Neural progenitor cell (in vitro differentiated cells): ENCODE data around the gene CT47C1. TPM values are rescaled to one million over a fixed set of nuclear protein-coding genes. Genes with fewer than 3 reads are reported as not detected.
A peak's percentile ranks its signal among the peaks of the same experiment; 100 is the strongest.

ENCODE experiments used
- DNase-seq: peaks from one replicate; pipeline ENCODE4 v3.0.0-alpha.2; 2016; ENCODE audit warnings: low spot score
- H2AFZ ChIP-seq: fragments of 200-600 bp; sonication (generic); replicated peaks from 2 replicates; pipeline ENCODE4 v1.6.1; 2016; ENCODE audit warnings: antibody characterized with exemption
- H3F3A ChIP-seq: fragments of 200-600 bp; sonication (generic); 2 replicates; pipeline ENCODE4 v1.6.1; 2016; ENCODE audit warnings: antibody characterized with exemption, low read depth
- H3K27ac ChIP-seq: fragments of 200-600 bp; sonication (generic); 2 replicates; pipeline ENCODE4 v1.5.1; 2016; ENCODE audit warnings: mild to moderate bottlenecking
- H3K27me3 ChIP-seq: fragments of 200-600 bp; sonication (generic); 2 replicates; pipeline ENCODE4 v1.6.1; 2016; ENCODE audit warnings: mild to moderate bottlenecking, moderate library complexity
- H3K36me3 ChIP-seq: fragments of 200-600 bp; sonication (generic); 2 replicates; pipeline ENCODE4 v1.5.1; 2016
- H3K4me1 ChIP-seq: fragments of 200-600 bp; sonication (generic); 2 replicates; pipeline ENCODE4 v1.6.1; 2016; ENCODE audit warnings: mixed run types
- H3K4me2 ChIP-seq: fragments of 200-600 bp; sonication (generic); 2 replicates; pipeline ENCODE4 v1.6.1; 2016
- H3K4me3 ChIP-seq: fragments of 200-600 bp; sonication (generic); 2 replicates; pipeline ENCODE4 v1.5.1; 2016
- H3K79me2 ChIP-seq: fragments of 200-600 bp; sonication (generic); 2 replicates; pipeline ENCODE4 v1.6.1; 2016; ENCODE audit warnings: low read depth
- H3K9ac ChIP-seq: fragments of 200-600 bp; sonication (generic); 2 replicates; pipeline ENCODE4 v1.6.1; 2016
- H3K9me3 ChIP-seq: fragments of 200-600 bp; sonication (generic); 2 replicates; pipeline ENCODE4 v1.5.1; 2016; ENCODE audit warnings: low read depth
- H4K20me1 ChIP-seq: fragments of 200-600 bp; sonication (generic); 2 replicates; pipeline ENCODE4 v1.6.1; 2016; ENCODE audit warnings: low read depth
- H3K27ac Mint-ChIP-seq: 3 replicates; pipeline ENCODE4 v1.8.0; 2021; ENCODE audit warnings: mixed read lengths
- H3K27me3 Mint-ChIP-seq: 2 replicates; pipeline ENCODE4 v1.8.0; 2022; ENCODE audit warnings: low read depth, mild to moderate bottlenecking, inconsistent platforms, moderate library complexity, mixed read lengths; ENCODE audit not compliant: insufficient read depth
- H3K36me3 Mint-ChIP-seq: 3 replicates; pipeline ENCODE4 v1.8.0; 2021; ENCODE audit warnings: mixed read lengths
- H3K4me1 Mint-ChIP-seq: 3 replicates; pipeline ENCODE4 v1.8.0; 2021; ENCODE audit warnings: mixed read lengths
- H3K4me3 Mint-ChIP-seq: 3 replicates; pipeline ENCODE4 v1.8.0; 2021; ENCODE audit warnings: mild to moderate bottlenecking, moderate library complexity, mixed read lengths
- H3K9me3 Mint-ChIP-seq: 3 replicates; pipeline ENCODE4 v1.8.0; 2020; ENCODE audit warnings: mixed read lengths
- EZH2 ChIP-seq: fragments of 200-600 bp; sonication (generic); IDR thresholded peaks from 2 replicates; pipeline ENCODE4 v1.6.1; 2017; ENCODE audit warnings: antibody characterized with exemption, mild to moderate bottlenecking, moderate library complexity
- EZH2phosphoT487 ChIP-seq: fragments of 200-600 bp; sonication (generic); IDR thresholded peaks from 2 replicates; pipeline ENCODE4 v1.6.1; 2017; ENCODE audit warnings: antibody characterized with exemption
- total RNA-seq: library from RNA; depleted of rRNA; stranded (reverse); fragments of >200 nt; gene quantifications from 2 replicates; pipeline ENCODE4 v1.2.3, GENCODE V29; 2015; ENCODE audit warnings: low replicate concordance
- TF ChIP-seq, protein P1 (sequence below): fragments of 200-600 bp; sonication (generic); IDR thresholded peaks from 2 replicates; pipeline ENCODE4 v1.5.1; 2017; ENCODE audit warnings: antibody characterized with exemption, mild to moderate bottlenecking

CT47C1 gene
- total RNA-seq, 1 donor from 2014 or later = not detected

DNA sequence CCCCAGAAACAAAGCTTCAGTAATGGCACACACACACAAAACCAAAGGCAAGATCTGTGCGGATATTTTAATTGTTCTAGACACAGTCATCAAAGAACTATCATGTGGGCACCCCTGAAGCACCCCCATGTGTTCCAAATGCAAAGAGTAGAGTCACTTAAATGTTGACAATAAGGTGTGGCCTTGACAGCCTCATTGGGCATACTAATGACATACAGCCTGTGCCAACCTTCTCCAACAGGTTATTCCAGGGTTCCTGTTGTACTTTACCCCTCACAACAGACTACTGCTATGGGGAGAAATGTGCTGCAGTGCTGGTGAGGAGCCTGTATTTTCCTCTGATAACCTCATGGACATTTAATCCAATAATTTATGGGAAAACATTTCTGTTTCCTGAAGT lies 29.8 kb upstream of the CT47C1 start:
- H3K4me1 ChIP-seq = no peaks in the 10 kb centered on the region
- no peak for DNase-seq
- no peak overlapping the region for H3K27ac Mint-ChIP-seq
- H3K9me3 ChIP-seq = no peaks in the 10 kb centered on the region
- no peaks in the 10 kb centered on the region for H3K27me3 ChIP-seq
- H3K9me3 Mint-ChIP-seq = no peaks in the 10 kb centered on the region
- H3K36me3 Mint-ChIP-seq = no peaks in the 10 kb centered on the region
- no peaks in the 10 kb centered on the region for H3K79me2 ChIP-seq
- H3K36me3 ChIP-seq = no peaks in the 10 kb centered on the region
- no peak overlapping the region for H3K27ac ChIP-seq
- H3F3A ChIP-seq = no peaks in the 10 kb centered on the region
- no peak overlapping the region for H3K9ac ChIP-seq
- no peak overlapping the region for H3K4me2 ChIP-seq
- peaks cover 6% of the 10 kb centered on the region for H3K27me3 Mint-ChIP-seq
- peaks cover 13% of the 10 kb centered on the region for H3K4me1 Mint-ChIP-seq
- H2AFZ ChIP-seq = no peak overlapping the region
- H3K4me3 ChIP-seq = no peak overlapping the region
- no peaks in the 10 kb centered on the region for H4K20me1 ChIP-seq
- TF ChIP-seq, protein P1, sequence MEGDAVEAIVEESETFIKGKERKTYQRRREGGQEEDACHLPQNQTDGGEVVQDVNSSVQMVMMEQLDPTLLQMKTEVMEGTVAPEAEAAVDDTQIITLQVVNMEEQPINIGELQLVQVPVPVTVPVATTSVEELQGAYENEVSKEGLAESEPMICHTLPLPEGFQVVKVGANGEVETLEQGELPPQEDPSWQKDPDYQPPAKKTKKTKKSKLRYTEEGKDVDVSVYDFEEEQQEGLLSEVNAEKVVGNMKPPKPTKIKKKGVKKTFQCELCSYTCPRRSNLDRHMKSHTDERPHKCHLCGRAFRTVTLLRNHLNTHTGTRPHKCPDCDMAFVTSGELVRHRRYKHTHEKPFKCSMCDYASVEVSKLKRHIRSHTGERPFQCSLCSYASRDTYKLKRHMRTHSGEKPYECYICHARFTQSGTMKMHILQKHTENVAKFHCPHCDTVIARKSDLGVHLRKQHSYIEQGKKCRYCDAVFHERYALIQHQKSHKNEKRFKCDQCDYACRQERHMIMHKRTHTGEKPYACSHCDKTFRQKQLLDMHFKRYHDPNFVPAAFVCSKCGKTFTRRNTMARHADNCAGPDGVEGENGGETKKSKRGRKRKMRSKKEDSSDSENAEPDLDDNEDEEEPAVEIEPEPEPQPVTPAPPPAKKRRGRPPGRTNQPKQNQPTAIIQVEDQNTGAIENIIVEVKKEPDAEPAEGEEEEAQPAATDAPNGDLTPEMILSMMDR = no peak
- TF ChIP-seq EZH2phosphoT487 = no peak
- TF ChIP-seq EZH2 = no peak
- H3K4me3 Mint-ChIP-seq = no peak overlapping the region

DNA sequence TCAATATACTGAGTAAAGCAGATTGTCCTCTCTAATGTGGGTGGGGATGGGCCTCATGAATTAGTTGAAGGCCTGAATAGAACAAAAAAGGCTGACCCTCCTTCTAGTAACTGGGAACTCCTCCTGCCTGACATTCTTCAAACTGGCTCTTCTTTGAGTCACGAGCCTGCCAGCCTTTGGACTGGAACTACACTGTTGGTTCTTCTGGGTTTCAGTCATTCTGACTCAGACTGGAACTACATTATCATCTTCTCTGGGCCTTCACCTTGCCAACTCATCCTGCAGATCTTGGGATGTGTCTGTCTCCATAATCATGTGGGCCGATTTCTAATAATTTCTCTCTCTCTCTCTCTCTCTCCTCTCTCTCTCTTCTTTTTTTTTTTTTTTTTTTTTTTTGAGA lies 26.9 kb upstream of the CT47C1 start:
- Mint-ChIP-seq H3K4me1 (peaks cover 6% of the 10 kb centered on the region), H3K36me3 (no peaks in the 10 kb centered on the region), H3K27ac (no peak overlapping the region), H3K27me3 (peaks cover 6% of the 10 kb centered on the region), H3K4me3 (no peak overlapping the region), H3K9me3 (peaks cover 8% of the 10 kb centered on the region)
- Histone ChIP-seq H2AFZ (no peak overlapping the region), H3K9me3 (no peaks in the 10 kb centered on the region), H4K20me1 (no peaks in the 10 kb centered on the region), H3K36me3 (no peaks in the 10 kb centered on the region), H3K27me3 (no peaks in the 10 kb centered on the region), H3K79me2 (no peaks in the 10 kb centered on the region), H3K4me3 (no peak overlapping the region), H3K9ac (no peak overlapping the region), H3K27ac (no peak overlapping the region), H3K4me2 (no peak overlapping the region), H3K4me1 (no peaks in the 10 kb centered on the region), H3F3A (no peaks in the 10 kb centered on the region)
- no peak for TF ChIP-seq EZH2
- TF ChIP-seq, protein P1 = no peak
- no peak for TF ChIP-seq EZH2phosphoT487
- DNase-seq = no peak

DNA sequence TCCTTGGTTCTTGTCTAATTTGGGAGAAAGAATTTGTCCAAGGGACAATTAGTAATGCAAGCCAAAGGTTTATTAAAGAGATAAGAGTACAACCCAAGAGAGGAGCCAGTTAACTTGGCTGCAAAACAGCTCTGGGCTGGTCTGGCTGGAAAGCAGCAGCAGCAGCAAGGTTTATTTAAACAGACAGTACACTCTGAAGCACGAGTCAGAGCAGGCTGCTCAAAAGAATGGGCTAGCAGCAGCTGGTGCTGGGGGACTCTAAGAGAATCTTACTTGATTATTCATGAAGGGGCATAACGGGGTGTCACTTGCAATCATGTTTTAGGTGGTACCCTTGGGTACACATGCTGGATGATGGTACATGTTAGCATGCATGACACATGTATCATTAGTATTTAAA lies 17.1 kb upstream of the CT47C1 start:
- Histone ChIP-seq H3K4me3 (no peak overlapping the region), H3K9ac (no peak overlapping the region), H3K27ac (no peak overlapping the region), H3K36me3 (no peaks in the 10 kb centered on the region), H3K4me1 (peaks cover 8% of the 10 kb centered on the region), H3F3A (no peaks in the 10 kb centered on the region), H3K27me3 (no peaks in the 10 kb centered on the region), H3K79me2 (no peaks in the 10 kb centered on the region), H3K4me2 (peak overlapping the region; percentile 13), H3K9me3 (no peaks in the 10 kb centered on the region), H4K20me1 (no peaks in the 10 kb centered on the region), H2AFZ (no peak overlapping the region)
- H3K27me3 Mint-ChIP-seq = peaks cover 6% of the 10 kb centered on the region
- H3K9me3 Mint-ChIP-seq = peaks cover 3% of the 10 kb centered on the region
- H3K4me3 Mint-ChIP-seq = no peak overlapping the region
- H3K27ac Mint-ChIP-seq = no peak overlapping the region
- DNase-seq = peak; percentile 18
- TF ChIP-seq, protein P1 = no peak
- TF ChIP-seq EZH2 = no peak
- TF ChIP-seq EZH2phosphoT487 = no peak
- H3K36me3 Mint-ChIP-seq = no peaks in the 10 kb centered on the region
- no peaks in the 10 kb centered on the region for H3K4me1 Mint-ChIP-seq
